ENCODE data around the gene BID.

BID gene

DNA sequence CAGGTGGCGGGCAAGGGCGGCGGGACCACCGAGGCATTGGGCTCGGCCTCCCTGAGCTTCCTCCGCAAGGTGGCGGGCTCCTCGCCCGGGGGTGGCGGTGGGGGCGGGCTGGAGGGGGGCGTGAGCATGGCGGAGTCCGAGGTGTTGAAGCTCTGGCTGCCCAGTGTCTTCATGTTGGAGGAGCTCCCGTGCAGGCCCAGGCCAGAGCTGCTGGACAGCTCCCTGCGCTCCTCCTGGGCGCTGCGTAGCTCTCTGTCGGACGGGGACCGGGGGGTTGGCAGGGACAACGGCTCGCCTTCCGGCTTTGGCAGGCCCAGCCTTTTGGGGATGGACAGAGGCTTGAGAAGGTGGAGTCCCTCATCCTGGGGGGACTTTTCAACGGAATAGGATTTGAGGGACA is 43.9 kb upstream of the BID start:
- H3K4me3 ChIP-seq (ENCODE audit: low read depth, low read length), result no peak overlapping the region
- in situ Hi-C loops (cut with HindIII; ENCODE audit: low sequenced_read_pairs), result no loop called here
- no peak for TF ChIP-seq CTCF (IDR thresholded peaks at IDR 0.05; ENCODE audit: low read depth, low read length)
- DNase-seq (ENCODE audit: low read depth, low spot score), result no peak

DNA sequence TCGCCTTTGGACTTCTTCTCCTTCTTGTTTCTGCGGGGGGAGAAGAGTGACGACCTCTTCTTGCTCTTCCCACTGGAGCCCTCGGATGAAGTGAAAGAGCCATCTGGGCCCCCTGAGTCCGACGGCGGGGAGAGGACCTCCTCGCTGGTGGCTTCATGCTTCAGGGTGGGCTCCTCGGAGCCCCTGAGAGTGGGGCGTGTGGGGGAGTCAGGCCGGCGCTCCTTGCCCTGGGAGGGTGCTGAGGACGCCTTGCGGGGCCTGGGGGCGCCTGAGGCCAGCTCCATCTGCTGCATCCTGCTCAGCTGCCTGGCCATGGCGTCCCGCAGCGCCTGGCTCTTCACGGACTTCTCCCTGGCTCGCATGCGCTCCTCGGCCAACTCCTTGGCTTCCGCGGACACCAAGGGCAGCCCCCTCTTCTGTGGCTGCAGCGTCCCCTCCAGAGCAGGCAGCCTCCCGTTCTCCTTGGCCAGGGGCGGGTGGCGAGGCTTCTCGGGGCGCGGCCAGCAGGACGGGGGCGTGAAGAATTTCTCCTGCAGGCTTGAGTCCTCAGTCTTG is 43.3 kb upstream of the BID start:
- in situ Hi-C loops (cut with HindIII; ENCODE audit: low sequenced_read_pairs), result no loop called here
- no peak overlapping the region for H3K4me3 ChIP-seq (ENCODE audit: low read depth, low read length)
- TF ChIP-seq CTCF (IDR thresholded peaks at IDR 0.05; ENCODE audit: low read depth, low read length), result no peak
- no peak for DNase-seq (ENCODE audit: low read depth, low spot score)

DNA sequence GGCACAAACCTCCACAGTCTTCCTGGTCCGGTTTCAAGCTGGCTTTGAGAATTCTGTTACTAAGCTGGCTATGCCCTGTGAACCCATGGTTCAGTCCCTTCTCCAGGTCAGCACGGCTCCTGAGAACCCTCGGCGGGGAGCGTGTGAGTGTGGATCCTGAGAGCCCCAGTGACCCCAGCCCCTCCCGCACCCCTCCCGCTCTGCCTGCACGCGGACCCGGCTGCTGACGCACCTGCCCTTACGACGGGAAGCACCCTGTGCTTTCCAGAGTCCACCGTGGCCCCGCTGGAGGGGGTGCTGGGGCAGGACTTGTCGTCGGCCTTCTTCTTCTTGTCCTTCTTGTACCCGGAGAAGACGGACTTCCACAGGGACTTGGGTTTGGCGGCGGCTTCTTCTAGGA is 42.8 kb upstream of the BID start:
- no peak for TF ChIP-seq CTCF (IDR thresholded peaks at IDR 0.05; ENCODE audit: low read depth, low read length)
- DNase-seq (ENCODE audit: low read depth, low spot score), result no peak
- in situ Hi-C loops (cut with HindIII; ENCODE audit: low sequenced_read_pairs), result no loop called here

GRCh38 chr22:17816649-17817048 is 42.4 kb upstream of the BID start:
- DNase-seq (ENCODE audit: low read depth, low spot score), result no peak

More for the DNA sequence above, 42.8 kb upstream of the BID start:
- no peak overlapping the region for H3K4me3 ChIP-seq (ENCODE audit: low read depth, low read length)

GRCh38 chr22:17815703-17816254 is 41.5 kb upstream of the BID start:
- DNase-seq (ENCODE audit: low read depth, low spot score), result no peak
- H3K4me3 ChIP-seq (ENCODE audit: low read depth, low read length), result no peak overlapping the region
- no peak for TF ChIP-seq CTCF (IDR thresholded peaks at IDR 0.05; ENCODE audit: low read depth, low read length)
- in situ Hi-C loops (cut with HindIII; ENCODE audit: low sequenced_read_pairs), result no loop called here

More at GRCh38 chr22:17816649-17817048, 42.4 kb upstream of the BID start:
- no peak overlapping the region for H3K4me3 ChIP-seq (ENCODE audit: low read depth, low read length)
- TF ChIP-seq CTCF (IDR thresholded peaks at IDR 0.05; ENCODE audit: low read depth, low read length), result no peak
- in situ Hi-C loops (cut with HindIII; ENCODE audit: low sequenced_read_pairs), result no loop called here

DNA sequence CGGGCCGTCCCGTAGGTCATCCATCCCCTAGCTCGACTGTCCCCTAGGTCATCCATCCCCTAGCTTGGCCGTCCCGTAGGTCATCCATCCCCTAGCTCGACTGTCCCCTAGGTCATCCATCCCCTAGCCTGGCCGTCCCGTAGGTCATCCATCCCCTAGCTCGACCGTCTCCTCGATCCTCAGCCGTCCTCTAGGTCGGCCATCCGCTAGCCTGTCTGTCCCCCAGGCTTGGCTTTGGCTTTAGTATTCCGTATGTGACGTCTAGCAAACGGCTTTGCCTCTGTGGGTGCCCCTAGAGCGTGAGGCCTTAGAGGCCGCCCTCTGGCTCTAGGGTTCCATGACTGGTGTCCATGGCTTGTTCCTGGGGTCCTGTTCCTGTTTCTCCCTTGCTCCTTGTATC is 40.6 kb upstream of the BID start:
- DNase-seq (ENCODE audit: low read depth, low spot score), result no peak
- H3K4me3 ChIP-seq (ENCODE audit: low read depth, low read length), result no peak overlapping the region
- in situ Hi-C loops (cut with HindIII; ENCODE audit: low sequenced_read_pairs), result no loop called here
- no peak for TF ChIP-seq CTCF (IDR thresholded peaks at IDR 0.05; ENCODE audit: low read depth, low read length)
